Stimulated activated CD8-positive, alpha-beta memory T cell treated with anti-CD3 and anti-CD28 coated beads, Interleukin-2, amount 100 ng/mL, for 1 hour (primary cell): ENCODE measurements around the gene MVB12A.

Experiments used
- DNase-seq, 2 donors: peaks; one replicate each; pipeline ENCODE4 v3.0.0-alpha.2; 2020; ENCODE audit warnings: low read depth in 2 of 2

Gene MVB12A

GRCh38 chr19:17404621-17405249 is 15.1 kb upstream of the MVB12A start:
- DNase-seq, result no peak

DNA sequence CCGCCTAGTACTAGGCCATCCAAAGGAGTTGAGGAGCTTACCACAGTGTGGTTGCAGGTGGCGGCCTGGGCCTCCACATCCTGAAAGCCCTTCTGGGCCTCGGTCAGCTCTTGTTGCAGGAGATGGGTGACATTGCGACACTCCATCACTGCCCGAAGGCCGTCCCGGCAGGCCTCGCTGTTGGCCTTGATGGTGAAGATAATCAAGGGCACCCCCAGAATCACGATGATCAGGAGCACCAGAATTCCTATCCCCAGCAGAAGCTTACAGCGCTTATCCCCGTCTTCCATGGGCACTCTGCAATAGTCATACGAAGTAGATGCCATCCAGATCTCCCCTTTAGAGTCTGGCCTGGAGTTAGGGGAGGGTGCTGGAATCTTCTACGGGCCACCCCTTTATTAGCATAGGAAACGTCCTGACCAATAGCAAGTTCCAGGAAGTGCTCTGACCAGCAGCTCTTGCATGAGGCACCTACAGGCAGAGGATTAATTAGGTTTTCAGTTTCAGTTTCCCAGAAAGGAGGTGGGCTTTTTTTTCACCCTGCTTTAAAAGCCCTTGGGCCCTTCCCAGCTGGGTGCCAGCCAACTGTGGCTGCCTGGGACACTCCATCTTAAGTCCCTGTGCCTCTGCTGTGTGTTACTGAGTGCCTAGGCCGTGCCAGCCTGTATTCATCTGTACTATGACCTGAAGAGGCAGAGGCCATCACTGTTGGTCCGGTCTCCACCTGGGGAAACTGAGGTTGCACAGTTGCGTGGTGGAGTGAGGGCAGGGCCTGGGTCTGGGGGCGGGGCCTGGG is 14.4 kb upstream of the MVB12A start, which contains the start of gene BST2:
Gene BST2 (minus strand): TSS at position 381 of the 796 bp plus-strand sequence. CDS start 55 bp downstream, at position 326.
- DNase-seq, result no peak

DNA sequence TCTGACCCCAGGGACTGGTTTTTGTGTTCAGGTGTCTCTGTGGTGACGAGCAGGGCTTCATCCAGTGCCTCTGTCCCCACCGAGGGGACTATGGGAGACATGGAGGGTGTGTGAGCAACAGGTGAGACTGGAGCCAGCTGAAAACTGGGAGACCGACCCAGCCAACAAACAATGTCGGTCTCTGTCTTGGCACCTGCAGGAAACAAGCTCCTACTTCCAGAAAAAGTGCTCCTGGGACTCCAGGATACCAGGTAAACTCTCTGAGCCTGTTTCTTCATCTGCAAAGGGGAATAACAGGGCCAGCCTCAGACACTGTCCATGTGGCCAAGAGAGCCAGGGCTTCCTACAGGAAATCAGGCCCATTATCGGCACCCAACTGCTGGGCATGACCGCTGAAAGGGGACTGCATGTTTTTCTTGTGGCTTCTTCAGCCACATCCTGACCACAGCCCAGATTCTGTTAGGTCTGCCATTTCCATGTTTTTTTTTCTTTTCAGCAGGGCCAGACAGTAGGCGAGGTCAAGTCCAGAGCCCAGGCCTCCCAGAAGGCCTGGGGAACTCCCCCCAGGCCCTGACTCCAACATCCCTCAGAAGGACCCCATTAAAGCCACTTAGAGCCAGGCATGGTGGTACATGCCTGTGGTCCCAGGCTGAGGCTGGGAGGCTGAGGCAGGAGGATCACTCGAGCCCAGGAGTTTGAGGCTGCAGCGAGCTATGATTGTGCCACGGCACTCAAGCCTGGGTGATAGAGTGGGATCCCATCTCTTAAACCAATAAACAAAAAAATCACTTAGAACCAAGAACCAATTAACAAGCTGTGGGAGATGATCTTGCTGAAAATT is 13.6 kb upstream of the MVB12A start:
- DNase-seq, result no peak

DNA sequence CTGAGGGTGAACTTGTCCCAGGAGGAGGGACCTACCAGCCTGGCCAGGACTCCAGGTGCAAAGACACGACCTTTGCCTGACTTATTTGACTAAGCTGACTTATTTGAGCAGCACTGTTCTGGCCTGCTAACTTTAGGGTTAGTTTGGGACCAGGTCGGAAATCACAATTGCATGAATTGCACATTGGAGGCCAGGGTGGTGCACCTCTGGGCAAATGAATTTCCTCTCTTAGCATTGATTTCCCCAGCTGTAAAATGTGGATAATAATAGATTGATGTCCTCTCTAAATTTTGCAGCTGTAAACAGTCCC is 13.0 kb upstream of the MVB12A start:
- no peak for DNase-seq

DNA sequence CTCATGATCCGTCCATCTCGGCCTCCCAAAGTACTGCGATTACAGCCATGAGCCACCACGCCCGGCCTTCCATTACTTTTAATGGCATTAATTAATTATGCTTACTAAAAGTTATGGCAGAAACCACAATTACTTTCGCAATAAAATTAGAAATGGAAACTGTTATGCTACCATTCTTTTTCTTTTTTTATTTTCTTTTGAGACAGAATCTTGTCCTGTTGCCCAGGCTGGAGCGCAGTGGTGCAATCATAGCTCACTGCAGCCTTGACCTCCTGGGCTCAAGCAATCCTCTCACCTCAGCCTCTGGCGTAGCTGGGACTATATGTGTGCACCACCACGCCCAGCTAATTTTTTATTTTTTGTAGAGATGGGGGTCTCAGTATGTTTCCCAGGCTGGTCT is 9.9 kb upstream of the MVB12A start:
- no peak for DNase-seq

- DNase-seq, result no peak
Observed at GRCh38 chr19:17411801-17412200, 8.0 kb upstream of the MVB12A start.

DNA sequence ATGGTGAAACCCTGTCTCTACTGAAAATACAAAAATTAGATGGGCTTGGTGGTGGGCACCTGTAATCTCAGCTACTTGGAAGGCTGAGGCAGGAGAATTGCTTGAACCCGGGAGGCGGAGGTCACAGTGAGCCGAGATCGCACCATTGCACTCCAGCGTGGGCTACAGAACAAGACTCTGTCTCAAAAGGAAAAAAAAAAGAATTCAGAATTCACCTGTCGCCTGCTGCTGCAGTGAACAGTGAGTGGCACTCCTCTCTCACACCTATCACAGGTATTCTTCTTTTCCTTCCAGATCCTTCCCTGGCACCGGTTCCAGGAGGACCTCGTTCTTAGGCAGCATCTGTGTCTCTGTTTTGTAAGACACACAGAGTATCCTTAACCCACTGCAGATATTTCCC is 5.8 kb upstream of the MVB12A start:
- DNase-seq, result no peak

DNA sequence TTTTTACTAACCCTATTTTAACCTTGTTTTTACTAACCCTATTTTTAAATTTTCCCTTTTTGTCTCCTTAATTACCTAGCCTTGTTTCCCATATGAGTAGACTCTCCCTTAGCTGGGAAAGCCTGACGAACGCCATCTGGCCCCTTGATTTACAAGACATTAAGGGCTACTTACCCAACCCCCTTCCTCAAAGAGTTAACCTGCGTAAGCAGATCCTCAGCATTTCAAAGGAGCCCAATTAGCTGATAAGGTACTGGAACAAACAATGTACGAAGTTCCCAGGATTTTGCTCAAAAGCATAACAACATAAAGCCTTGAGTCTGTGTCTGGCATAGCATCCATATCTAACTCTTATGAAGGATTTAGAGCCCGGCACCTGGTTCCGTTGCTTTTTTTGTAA is 4.7 kb upstream of the MVB12A start:
- no peak for DNase-seq

GRCh38 chr19:17418710-17419109 is 1.1 kb upstream of the MVB12A start:
- no peak for DNase-seq

DNA sequence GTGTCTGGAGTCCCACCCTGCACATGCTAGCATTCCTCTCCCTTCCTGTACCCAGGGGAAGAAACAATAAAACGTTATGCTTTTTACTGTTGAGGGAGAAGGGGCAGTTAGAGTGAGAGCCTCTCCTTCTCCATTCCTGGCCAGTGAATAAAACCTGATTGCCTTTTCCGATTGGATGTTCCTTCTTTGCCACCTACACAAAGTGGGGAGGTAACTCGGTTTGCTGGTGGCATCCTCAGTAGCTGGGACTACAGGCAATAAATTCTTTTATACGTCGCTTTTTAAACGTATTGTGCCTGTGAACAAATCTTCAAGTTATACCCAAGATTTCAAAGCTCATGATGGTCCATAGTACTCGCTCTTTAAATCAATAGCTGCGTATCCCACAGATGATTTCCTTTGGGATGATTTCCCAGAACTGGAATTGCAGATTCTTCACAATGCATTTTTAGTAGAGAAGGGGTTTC is 660 bp upstream of the MVB12A start:
- no peak for DNase-seq

GRCh38 chr19:17420475-17420924 is 653 bp downstream of the MVB12A start:
- no peak for DNase-seq

- no peak for DNase-seq
Observed at GRCh38 chr19:17421942-17422341, 2.1 kb downstream of the MVB12A start.

DNA sequence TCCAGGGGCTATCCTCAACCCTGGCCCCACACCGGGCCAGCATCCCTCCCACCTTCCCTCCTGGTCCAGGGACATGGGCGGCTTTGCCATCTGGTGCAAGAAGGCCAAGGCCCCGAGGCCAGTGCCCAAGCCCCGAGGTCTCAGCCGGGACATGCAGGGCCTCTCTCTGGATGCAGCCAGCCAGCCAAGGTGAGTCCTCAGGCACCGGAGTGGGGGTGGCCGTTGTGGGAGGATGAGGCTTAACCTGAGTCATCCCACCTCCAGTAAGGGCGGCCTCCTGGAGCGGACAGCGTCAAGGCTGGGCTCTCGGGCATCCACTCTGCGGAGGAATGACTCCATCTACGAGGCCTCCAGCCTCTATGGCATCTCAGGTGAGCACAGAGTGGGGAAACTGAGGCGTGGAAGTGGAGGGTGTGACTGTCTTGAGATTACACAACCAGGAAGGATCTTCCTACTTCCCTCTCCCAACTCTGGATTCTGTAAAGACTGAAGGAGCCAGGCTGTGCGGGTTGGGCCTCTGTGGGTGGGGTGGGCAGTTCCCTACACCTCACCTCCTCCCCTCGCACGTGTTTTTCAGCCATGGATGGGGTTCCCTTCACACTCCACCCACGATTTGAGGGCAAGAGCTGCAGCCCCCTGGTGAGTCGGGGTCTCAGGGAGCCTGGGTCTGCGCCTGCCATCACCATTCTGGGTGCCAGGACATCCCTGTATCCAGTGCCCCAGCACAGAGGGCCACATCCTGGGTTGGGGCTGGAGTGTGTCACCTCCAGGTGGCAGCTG is 3.8 kb downstream of the MVB12A start:
- no peak for DNase-seq

- DNase-seq, result no peak
Observed at GRCh38 chr19:17424743-17425365, 5.0 kb downstream of the MVB12A start.

DNA sequence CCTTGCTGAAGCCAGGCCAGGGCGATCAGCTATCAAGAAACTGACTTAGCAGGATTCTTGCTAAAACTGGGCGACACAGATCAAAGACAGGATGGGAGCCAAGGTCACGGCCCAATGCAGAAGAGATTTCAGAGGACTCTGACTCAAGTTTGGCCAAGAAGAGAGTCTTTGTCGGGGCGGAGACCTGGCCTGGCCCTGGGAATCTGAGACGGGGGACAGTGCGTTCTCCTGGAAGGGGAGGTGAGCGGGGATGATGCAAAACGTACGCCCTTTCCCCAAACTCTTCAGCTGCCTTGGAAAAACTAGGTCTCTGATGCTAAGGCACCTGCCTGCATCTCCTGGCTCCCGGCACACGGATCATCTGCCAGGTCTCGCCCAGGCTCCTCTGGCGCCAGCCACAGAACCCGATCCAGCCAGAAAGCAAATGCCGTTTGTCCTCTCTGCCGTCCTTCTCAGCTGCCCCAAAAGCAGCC is 9.8 kb downstream of the MVB12A start:
- no peak for DNase-seq

- no peak for DNase-seq
Observed at GRCh38 chr19:17431417-17431816, 11.6 kb downstream of the MVB12A start.

DNA sequence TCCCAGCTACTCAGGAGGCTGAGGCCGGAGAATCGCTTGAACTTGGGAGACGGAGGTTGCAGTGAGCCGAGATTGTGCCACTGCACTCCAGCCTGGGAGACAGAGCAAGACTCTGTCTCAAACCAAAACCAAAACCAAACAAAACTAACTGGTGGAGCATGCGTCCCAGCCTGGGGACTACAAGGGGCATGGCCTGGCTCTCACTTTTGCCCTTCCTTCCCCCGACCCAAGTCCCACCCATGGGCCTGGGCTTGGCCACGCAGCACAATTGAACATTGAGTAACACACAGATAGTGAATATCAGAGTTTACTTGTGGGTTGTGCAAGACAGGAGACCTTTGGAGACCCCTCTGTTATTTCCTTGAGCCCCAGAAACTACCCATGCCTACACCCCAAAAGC is 15.4 kb downstream of the MVB12A start:
- DNase-seq, result no peak

DNA sequence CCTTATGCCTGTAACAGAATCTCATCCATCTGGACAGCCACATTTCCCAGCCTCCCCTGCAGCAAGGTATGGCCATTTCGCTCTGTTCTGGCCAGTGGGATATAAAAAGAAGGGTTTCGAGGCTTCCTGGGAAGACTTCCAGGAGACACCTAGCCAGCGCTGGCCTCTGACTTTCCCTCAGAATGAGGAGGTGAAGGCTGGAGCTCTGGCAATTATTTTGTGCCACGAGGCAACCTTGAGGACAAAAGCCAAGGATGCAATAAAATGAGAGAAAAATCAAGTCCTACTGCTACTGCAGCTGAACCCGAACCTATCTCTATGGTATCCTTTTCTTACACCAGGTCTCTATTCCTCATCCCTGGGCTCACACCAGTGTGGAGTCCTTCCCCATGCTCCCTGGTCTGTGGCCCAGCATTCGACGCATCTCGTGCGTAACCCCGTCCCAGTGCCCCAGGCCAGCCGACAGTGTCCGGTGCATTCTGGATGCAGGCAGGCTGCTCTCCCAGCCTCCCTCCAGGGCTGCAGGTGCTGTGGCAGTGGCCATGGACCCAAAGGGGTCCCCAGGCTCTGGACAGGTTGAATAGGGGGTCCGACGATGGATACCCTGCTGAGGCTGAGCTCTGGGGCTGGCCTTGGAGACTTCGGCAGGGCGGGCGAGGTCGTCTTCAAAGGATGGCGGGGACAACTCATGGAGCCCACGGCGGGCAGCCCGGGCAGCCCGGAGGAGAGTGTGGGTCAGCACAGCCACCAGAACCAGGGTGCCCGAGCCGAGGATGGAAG is 16.4 kb downstream of the MVB12A start:
- DNase-seq, result no peak

GRCh38 chr19:17436874-17437267 is 17.0 kb downstream of the MVB12A start:
- DNase-seq, result no peak
